Activated T-helper 1 cell treated with anti-CD3 and anti-CD28 coated beads, Interleukin-12 subunit alpha, Interleukin-12 subunit beta, Interleukin-2, Interleukin-4 antibody, amounts not matched to agents 30 ng/mL and 10 ng/mL and 1 ng/mL, durations not matched to agents 14 hours and 24 hours and 36 hours (primary cell): ENCODE data around the gene SPATA20. TPM values are rescaled to one million over a fixed set of nuclear protein-coding genes. Genes with fewer than 3 reads are reported as not detected.

ENCODE experiments used
- DNase-seq: peaks from one replicate; pipeline ENCODE4 v3.0.0; 2021; ENCODE audit warnings: low spot score
- H3K27ac Mint-ChIP-seq: one replicate; pipeline ENCODE4 v1.8.0; 2021; ENCODE audit warnings: mild to moderate bottlenecking, mixed read lengths
- H3K27me3 Mint-ChIP-seq: one replicate; pipeline ENCODE4 v1.8.0; 2022; ENCODE audit warnings: mild to moderate bottlenecking, moderate library complexity, mixed read lengths; ENCODE audit not compliant: insufficient read depth
- H3K36me3 Mint-ChIP-seq: one replicate; pipeline ENCODE4 v1.8.0; 2021; ENCODE audit warnings: low read depth, mixed read lengths
- H3K4me1 Mint-ChIP-seq: one replicate; pipeline ENCODE4 v1.8.0; 2021; ENCODE audit warnings: low read depth, mixed read lengths
- H3K4me3 Mint-ChIP-seq: one replicate; pipeline ENCODE4 v1.8.0; 2021; ENCODE audit warnings: mild to moderate bottlenecking, moderate library complexity, mixed read lengths
- H3K9me3 Mint-ChIP-seq: one replicate; pipeline ENCODE4 v1.8.0; 2021; ENCODE audit warnings: mixed read lengths
- intact Hi-C: fragments of 100-400 bp; cut with micrococcal nuclease; formaldehyde crosslinking; loops from one replicate; pipeline ENCODE4 v1.15.1; 2024
- total RNA-seq: library from RNA; stranded (reverse); gene quantifications from 2 replicates; pipeline ENCODE4 v1.2.3, GENCODE V29; 2022

Gene SPATA20
- total RNA-seq, 1 donor from 2014 or later, result 20.5 TPM

- H3K27me3 Mint-ChIP-seq, result peaks cover 26% of the 10 kb centered on the region
- intact Hi-C loops, result no loop called here
- H3K4me1 Mint-ChIP-seq, result no peaks in the 10 kb centered on the region
- no peak overlapping the region for H3K27ac Mint-ChIP-seq
- DNase-seq, result no peak
- no peaks in the 10 kb centered on the region for H3K36me3 Mint-ChIP-seq
- H3K9me3 Mint-ChIP-seq, result no peaks in the 10 kb centered on the region
- no peak overlapping the region for H3K4me3 Mint-ChIP-seq
These were observed 23.1 kb downstream of the SPATA20 start for GRCh38 chr17:50570032-50570431.

- Mint-ChIP-seq H3K36me3 (no peaks in the 10 kb centered on the region), H3K4me1 (no peaks in the 10 kb centered on the region), H3K4me3 (no peak overlapping the region), H3K9me3 (no peaks in the 10 kb centered on the region), H3K27me3 (peaks cover 21% of the 10 kb centered on the region), H3K27ac (no peak overlapping the region)
- no peak for DNase-seq
- intact Hi-C loops, result no loop called here
These were observed 23.6 kb downstream of the SPATA20 start for GRCh38 chr17:50570528-50570927.

GRCh38 chr17:50571681-50572080 lies 24.7 kb downstream of the SPATA20 start:
- no peak overlapping the region for H3K4me3 Mint-ChIP-seq
- no peak for DNase-seq
- H3K36me3 Mint-ChIP-seq, result no peaks in the 10 kb centered on the region

GRCh38 chr17:50572541-50572940 lies 25.6 kb downstream of the SPATA20 start:
- Mint-ChIP-seq H3K4me1 (no peaks in the 10 kb centered on the region), H3K27ac (no peak overlapping the region), H3K9me3 (no peaks in the 10 kb centered on the region), H3K36me3 (no peaks in the 10 kb centered on the region), H3K27me3 (peaks cover 11% of the 10 kb centered on the region), H3K4me3 (no peak overlapping the region)
- intact Hi-C loops, result no loop called here
- no peak for DNase-seq

More at GRCh38 chr17:50571681-50572080, 24.7 kb downstream of the SPATA20 start:
- Mint-ChIP-seq H3K27ac (no peak overlapping the region), H3K9me3 (no peaks in the 10 kb centered on the region), H3K27me3 (peaks cover 13% of the 10 kb centered on the region), H3K4me1 (no peaks in the 10 kb centered on the region)
- intact Hi-C loops, result no loop called here

GRCh38 chr17:50573866-50574611 lies 27.1 kb downstream of the SPATA20 start:
- intact Hi-C loops, result no loop called here
- Mint-ChIP-seq H3K27me3 (peaks cover 9% of the 10 kb centered on the region), H3K36me3 (no peaks in the 10 kb centered on the region), H3K4me1 (no peaks in the 10 kb centered on the region), H3K27ac (no peak overlapping the region), H3K9me3 (no peaks in the 10 kb centered on the region), H3K4me3 (no peak overlapping the region)
- no peak for DNase-seq

- H3K36me3 Mint-ChIP-seq, result no peaks in the 10 kb centered on the region
- H3K9me3 Mint-ChIP-seq, result no peaks in the 10 kb centered on the region
- no peak for DNase-seq
- H3K4me1 Mint-ChIP-seq, result no peaks in the 10 kb centered on the region
- H3K27me3 Mint-ChIP-seq, result peaks cover 11% of the 10 kb centered on the region
- H3K4me3 Mint-ChIP-seq, result no peak overlapping the region
- intact Hi-C loops, result no loop called here
- no peak overlapping the region for H3K27ac Mint-ChIP-seq
These were observed 28.7 kb downstream of the SPATA20 start for GRCh38 chr17:50575581-50576210.

GRCh38 chr17:50576864-50577263 lies 29.9 kb downstream of the SPATA20 start:
- Mint-ChIP-seq H3K27ac (no peak overlapping the region), H3K4me3 (no peak overlapping the region), H3K27me3 (peaks cover 14% of the 10 kb centered on the region), H3K9me3 (no peaks in the 10 kb centered on the region), H3K4me1 (no peaks in the 10 kb centered on the region), H3K36me3 (no peaks in the 10 kb centered on the region)
- DNase-seq, result no peak
- intact Hi-C loops, result no loop called here

GRCh38 chr17:50577451-50577954 lies 30.5 kb downstream of the SPATA20 start:
- Mint-ChIP-seq H3K4me1 (no peaks in the 10 kb centered on the region), H3K27ac (no peak overlapping the region), H3K36me3 (no peaks in the 10 kb centered on the region), H3K9me3 (no peaks in the 10 kb centered on the region), H3K4me3 (no peak overlapping the region), H3K27me3 (peaks cover 14% of the 10 kb centered on the region)
- DNase-seq, result no peak
- intact Hi-C loops, result no loop called here

- Mint-ChIP-seq H3K4me1 (no peaks in the 10 kb centered on the region), H3K9me3 (no peaks in the 10 kb centered on the region), H3K4me3 (no peak overlapping the region), H3K36me3 (no peaks in the 10 kb centered on the region), H3K27me3 (peaks cover 15% of the 10 kb centered on the region), H3K27ac (no peak overlapping the region)
- no peak for DNase-seq
- intact Hi-C loops, result no loop called here
These were observed 31.2 kb downstream of the SPATA20 start for GRCh38 chr17:50578173-50578572.

- intact Hi-C loops, result no loop called here
- Mint-ChIP-seq H3K27ac (no peak overlapping the region), H3K9me3 (no peaks in the 10 kb centered on the region), H3K27me3 (peaks cover 19% of the 10 kb centered on the region), H3K4me1 (no peaks in the 10 kb centered on the region), H3K36me3 (no peaks in the 10 kb centered on the region), H3K4me3 (no peak overlapping the region)
- DNase-seq, result no peak
These were observed 32.4 kb downstream of the SPATA20 start for GRCh38 chr17:50579399-50579798.

GRCh38 chr17:50580646-50581045 lies 33.7 kb downstream of the SPATA20 start:
- peaks cover 20% of the 10 kb centered on the region for H3K27me3 Mint-ChIP-seq
- H3K9me3 Mint-ChIP-seq, result no peaks in the 10 kb centered on the region
- intact Hi-C loops, result no loop called here
- H3K36me3 Mint-ChIP-seq, result no peaks in the 10 kb centered on the region
- H3K27ac Mint-ChIP-seq, result no peak overlapping the region
- DNase-seq, result no peak
- H3K4me1 Mint-ChIP-seq, result no peaks in the 10 kb centered on the region
- no peak overlapping the region for H3K4me3 Mint-ChIP-seq

- H3K27me3 Mint-ChIP-seq, result peaks cover 20% of the 10 kb centered on the region
- intact Hi-C loops, result no loop called here
- DNase-seq, result no peak
- no peaks in the 10 kb centered on the region for H3K4me1 Mint-ChIP-seq
- no peaks in the 10 kb centered on the region for H3K36me3 Mint-ChIP-seq
- H3K4me3 Mint-ChIP-seq, result no peak overlapping the region
- no peaks in the 10 kb centered on the region for H3K9me3 Mint-ChIP-seq
- no peak overlapping the region for H3K27ac Mint-ChIP-seq
These were observed 34.3 kb downstream of the SPATA20 start for GRCh38 chr17:50581316-50581715.

GRCh38 chr17:50582741-50583140 lies 35.8 kb downstream of the SPATA20 start:
- no peaks in the 10 kb centered on the region for H3K4me1 Mint-ChIP-seq
- no peak for DNase-seq
- H3K27ac Mint-ChIP-seq, result no peak overlapping the region
- no peaks in the 10 kb centered on the region for H3K9me3 Mint-ChIP-seq
- no peak overlapping the region for H3K4me3 Mint-ChIP-seq
- no peaks in the 10 kb centered on the region for H3K36me3 Mint-ChIP-seq
- intact Hi-C loops, result no loop called here
- peaks cover 19% of the 10 kb centered on the region for H3K27me3 Mint-ChIP-seq
